HG03520 (cell line): Measurements from ENCODE around the gene VGLL3.
"Not testable (repeated sequence)": the region's sequence is repeated elsewhere in the genome, so short reads cannot be mapped to it uniquely, and the experiment has no call there.

Experiments used
- ATAC-seq: cut with Tn5 transposase; IDR thresholded peaks from one replicate; pipeline ENCODE4 v1.9.1; 2021; ENCODE audit warnings: mild to moderate bottlenecking, moderate library complexity; ENCODE audit not compliant: unreplicated experiment

Gene VGLL3

GRCh38 chr3:86990734-86991481 lies at the start of gene VGLL3:
TSS of gene VGLL3 (minus strand) at chr3:86991149. CDS start at chr3:86990743, 406 bp downstream.
- ATAC-seq = no peak

GRCh38 chr3:87037652-87038051 lies 46.7 kb upstream of the VGLL3 start:
- no peak for ATAC-seq

GRCh38 chr3:87036671-87037070 lies 45.7 kb upstream of the VGLL3 start:
- no peak for ATAC-seq

DNA sequence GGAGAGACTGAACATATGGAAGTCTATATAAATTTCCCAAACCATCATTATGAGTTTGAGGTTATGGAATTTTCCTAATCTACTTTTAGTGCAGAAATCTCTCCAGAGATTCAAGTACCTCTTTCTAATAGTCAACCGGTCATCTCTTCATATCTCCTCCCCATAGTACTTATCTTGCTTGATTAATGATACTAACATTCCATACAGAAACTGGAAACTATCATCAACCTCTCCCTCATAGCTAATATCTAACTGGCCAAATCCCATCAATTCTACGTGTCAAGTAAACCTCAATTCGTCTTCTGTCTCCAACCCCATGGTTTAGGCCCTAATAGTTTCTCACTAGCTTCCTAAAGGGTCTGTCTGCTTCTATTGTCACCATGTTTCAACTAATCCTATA lies 44.4 kb upstream of the VGLL3 start:
- no peak for ATAC-seq

DNA sequence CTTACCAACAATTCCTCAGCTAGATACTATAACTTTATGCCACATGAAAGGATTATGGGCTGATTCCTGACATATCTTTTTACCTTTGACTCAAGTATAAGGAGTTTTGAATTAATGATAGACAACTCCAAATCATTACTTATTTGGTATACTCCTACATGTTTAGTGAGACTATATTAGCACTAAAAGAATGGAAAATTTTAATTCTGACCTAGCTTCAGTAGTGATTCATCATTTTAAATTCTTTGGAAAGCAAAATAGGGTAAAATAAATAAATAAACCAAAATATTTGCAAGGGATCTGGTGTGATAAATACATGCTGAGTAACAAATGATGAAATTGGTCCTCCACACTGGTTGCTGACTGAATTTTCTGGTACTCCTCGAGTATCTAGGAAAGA lies 42.3 kb upstream of the VGLL3 start:
- no peak for ATAC-seq

DNA sequence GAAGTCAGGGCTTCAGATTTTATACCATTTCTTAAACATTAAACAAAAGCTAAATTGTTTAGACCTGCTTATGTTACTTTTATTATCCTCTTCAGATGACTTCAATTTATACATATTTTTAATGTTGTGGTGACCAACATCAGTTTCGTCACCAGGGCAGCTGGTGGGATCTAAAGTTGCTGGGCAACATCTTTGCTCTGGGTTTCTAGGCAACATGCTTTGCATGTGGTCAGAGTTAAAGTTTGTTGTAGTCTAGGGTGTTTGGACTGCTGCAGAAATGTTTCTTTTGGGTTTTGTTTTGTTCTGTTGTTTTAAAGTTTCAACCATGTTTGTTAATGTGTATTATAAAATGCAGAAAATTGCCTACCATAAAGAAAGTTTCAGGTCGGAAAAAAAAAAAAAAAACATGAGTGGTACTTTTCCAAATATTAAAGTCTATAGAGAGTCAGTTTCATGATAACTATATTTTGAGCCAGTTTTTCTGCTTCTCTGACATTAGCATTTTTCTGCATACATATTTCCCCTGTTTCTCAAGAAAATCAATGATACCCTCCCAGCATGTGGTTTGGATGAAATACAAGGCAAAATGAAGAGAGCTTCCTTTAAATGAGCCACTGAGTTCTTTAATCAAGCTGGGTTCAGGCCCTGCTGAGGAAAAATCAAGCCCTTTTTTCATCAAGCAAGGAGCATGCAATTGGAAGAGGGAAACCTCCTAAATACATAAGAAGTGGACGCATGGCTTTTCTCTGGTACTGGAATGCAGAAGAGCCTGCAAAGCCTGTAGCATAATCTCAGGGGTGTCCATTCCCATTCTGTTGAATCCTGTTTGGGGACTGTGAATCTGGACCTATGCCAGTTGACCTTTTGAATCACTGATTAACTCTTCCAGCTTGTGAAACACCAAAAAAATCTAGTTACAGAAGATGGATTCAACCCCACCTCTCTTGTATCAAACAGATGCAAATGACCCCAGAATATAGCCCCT lies 35.0 kb upstream of the VGLL3 start:
- no peak for ATAC-seq

- not testable (repeated sequence) for ATAC-seq
Measured at GRCh38 chr3:87017370-87017769, 26.4 kb upstream of the VGLL3 start.

DNA sequence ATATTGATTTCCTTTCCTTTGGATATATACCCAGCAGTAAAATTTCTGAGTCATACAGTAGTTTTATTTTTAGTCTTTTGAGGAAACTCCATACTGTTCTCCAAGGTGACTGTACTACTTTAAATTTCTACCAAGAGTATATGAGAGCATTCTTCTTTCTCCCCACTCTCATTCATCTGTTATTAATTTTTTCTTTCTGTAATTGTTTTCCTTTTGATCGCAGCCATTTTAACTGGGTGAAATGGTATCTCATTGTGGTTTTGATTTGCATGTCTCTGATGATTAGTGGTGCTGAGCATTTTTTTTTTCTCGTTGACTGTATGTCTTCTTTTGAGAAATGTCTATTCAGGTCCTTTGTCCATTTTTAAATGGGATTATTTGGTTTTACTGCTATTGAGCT lies 18.3 kb upstream of the VGLL3 start:
- no peak for ATAC-seq

GRCh38 chr3:87006844-87007439 lies 16.0 kb upstream of the VGLL3 start:
- no peak for ATAC-seq

- no peak for ATAC-seq
Measured at GRCh38 chr3:87004883-87005282, 13.9 kb upstream of the VGLL3 start.

- ATAC-seq = no peak
Measured at GRCh38 chr3:87002346-87002745, 11.4 kb upstream of the VGLL3 start.

DNA sequence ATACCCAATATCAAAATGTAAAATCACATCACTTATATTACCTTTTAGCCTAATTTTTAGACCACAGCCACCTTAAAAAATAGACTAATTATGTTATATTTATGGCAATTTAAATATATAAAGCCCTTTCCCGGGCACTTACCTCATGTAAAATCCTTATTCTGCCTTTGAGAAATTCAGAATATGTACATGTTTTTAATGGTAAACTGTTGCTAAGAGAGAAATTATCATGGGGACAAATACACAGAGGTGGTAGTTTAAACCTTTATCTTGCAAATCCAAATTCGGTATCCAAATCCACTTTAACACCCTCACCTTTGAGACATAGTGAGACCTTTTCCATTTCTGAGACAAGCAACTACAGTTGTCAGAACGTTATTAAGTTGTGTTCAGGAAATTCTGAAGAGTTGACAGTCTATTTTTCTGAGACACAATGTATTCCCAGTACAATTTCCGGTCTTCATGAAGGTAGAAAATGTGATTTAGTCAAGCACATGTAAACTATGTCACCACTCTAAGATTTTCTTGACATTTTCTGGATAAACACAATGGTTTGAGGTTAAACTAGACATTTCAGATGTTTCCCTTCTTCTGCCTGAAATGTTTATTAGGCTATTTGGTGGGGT lies 10.6 kb upstream of the VGLL3 start:
- no peak for ATAC-seq

DNA sequence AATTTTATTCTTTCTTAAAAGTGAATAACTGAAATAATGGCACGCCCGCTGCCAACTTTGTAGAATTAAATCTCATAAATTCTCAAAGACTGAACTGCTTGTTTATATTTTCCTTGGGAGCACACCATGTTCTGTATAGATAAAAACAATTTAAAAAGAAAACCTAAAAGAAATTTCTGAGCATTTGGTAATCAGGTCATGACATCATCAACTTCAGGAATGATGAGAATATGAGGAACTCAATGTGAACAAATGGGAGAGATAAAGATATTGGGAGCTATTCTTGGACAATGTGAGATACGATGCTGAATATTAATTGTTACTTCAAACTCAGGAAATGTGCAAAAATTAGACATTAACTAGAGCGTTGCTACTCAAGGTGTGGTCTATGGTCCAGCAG lies 10.0 kb upstream of the VGLL3 start:
- ATAC-seq = no peak

GRCh38 chr3:86998569-86998968 lies 7.6 kb upstream of the VGLL3 start:
- ATAC-seq = no peak

GRCh38 chr3:86996261-86996955 lies 5.5 kb upstream of the VGLL3 start:
- ATAC-seq = no peak

DNA sequence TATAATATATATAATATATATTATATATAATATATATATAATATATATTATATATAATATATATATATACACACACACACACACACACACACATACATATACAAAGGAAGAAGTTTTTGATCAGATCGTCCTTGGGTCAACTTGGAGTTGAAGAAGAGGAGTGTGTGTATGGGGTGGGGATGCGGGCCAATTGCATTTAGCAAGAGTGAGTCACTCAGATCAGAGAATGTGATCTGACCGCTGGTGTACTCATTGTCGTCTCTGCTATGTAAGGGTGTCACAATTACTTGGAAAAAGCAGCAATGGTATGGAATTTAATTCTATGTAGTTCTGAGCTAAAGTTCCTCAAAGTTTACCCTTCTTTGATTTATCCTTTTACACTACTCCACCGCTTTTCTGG lies 4.6 kb upstream of the VGLL3 start:
- ATAC-seq = no peak

GRCh38 chr3:86993704-86994103 lies 2.8 kb upstream of the VGLL3 start:
- no peak for ATAC-seq

GRCh38 chr3:86991840-86992435 lies 989 bp upstream of the VGLL3 start:
- no peak for ATAC-seq

GRCh38 chr3:86991482-86991815 lies 500 bp upstream of the VGLL3 start:
- ATAC-seq = no peak

- ATAC-seq = no peak
Measured at GRCh38 chr3:86990012-86990733, 776 bp downstream of the VGLL3 start.
